Left lung (tissue), 10 donors: ENCODE results near the gene ZNF407. TPM values are rescaled to one million over a fixed set of nuclear protein-coding genes. Genes with fewer than 3 reads are reported as not detected.

ENCODE experiments used
- ATAC-seq: fragments of 200-7000 bp; cut with Tn5 transposase; one replicate; pipeline ENCODE4 v1.9.1; 2020; ENCODE audit warnings: moderate library complexity
- DNase-seq, 4 donors: peaks; one replicate each; pipeline ENCODE4 v3.0.0-alpha.2; 2013 to 2020
- H3K27ac ChIP-seq, 2 donors: fragments of 200-600 bp; sonication (generic) in 1 of 2; one replicate each; pipeline versions ENCODE4 v1.5.0 to v1.8.0; 2020 to 2021
- H3K27me3 ChIP-seq, 2 donors: fragments of 200-600 bp; sonication (generic) in 1 of 2; one replicate each; pipeline versions ENCODE4 v1.5.0 to v1.8.0; 2020 to 2021
- H3K36me3 ChIP-seq, 2 donors: fragments of 200-600 bp; sonication (generic) in 1 of 2; one replicate each; pipeline versions ENCODE4 v1.5.0 to v1.8.0; 2020 to 2021
- H3K4me1 ChIP-seq, 2 donors: fragments of 200-600 bp; one replicate each; pipeline ENCODE4 v1.8.0; 2021
- H3K4me3 ChIP-seq, 2 donors: fragments of 200-600 bp; sonication (generic) in 1 of 2; one replicate each; pipeline versions ENCODE4 v1.5.0 to v1.8.0; 2020 to 2021; ENCODE audit warnings: mild to moderate bottlenecking in 1 of 2
- H3K9me3 ChIP-seq, 2 donors: fragments of 200-600 bp; sonication (generic) in 1 of 2; one replicate each; pipeline versions ENCODE4 v1.5.0 to v1.8.0; 2020 to 2021
- intact Hi-C, 2 donors: fragments of 100-400 bp; cut with DNase I; formaldehyde crosslinking; loops; one replicate each; pipeline versions ENCODE4 v1.11.2 to v1.14.2; 2022
- polyA plus RNA-seq, 6 donors: library from polyadenylated mRNA; unstranded; fragments of 120-200 nt; gene quantifications; one replicate each; pipeline ENCODE4 v1.2.1, GENCODE V29; 2013; ENCODE audit not compliant: insufficient read length in 6 of 6
- total RNA-seq, 2 donors: library from RNA; stranded (reverse); fragmentation: NEBNext Ultra II Directional; extraction: Animal tissue kit (Norgen Biotek cat#: 25700); gene quantifications; one replicate each; pipeline ENCODE4 v1.2.1, GENCODE V29; 2021
- TF ChIP-seq, protein P1 (sequence below), 2 donors: fragments of 200-600 bp; sonication (generic) in 1 of 2; IDR thresholded peaks; one replicate each; pipeline versions ENCODE4 v1.5.0 to v1.8.0; 2021; ENCODE audit warnings: antibody characterized with exemption in 2 of 2
- donor health status: DM: no; HTN: yes; CAD: no.
- donor health status: DM: no; HTN: no; CAD: no.

ZNF407 gene
- total and polyA plus RNA-seq, 8 donors = 10.3 to 16.7 (median 11.3) TPM

DNA sequence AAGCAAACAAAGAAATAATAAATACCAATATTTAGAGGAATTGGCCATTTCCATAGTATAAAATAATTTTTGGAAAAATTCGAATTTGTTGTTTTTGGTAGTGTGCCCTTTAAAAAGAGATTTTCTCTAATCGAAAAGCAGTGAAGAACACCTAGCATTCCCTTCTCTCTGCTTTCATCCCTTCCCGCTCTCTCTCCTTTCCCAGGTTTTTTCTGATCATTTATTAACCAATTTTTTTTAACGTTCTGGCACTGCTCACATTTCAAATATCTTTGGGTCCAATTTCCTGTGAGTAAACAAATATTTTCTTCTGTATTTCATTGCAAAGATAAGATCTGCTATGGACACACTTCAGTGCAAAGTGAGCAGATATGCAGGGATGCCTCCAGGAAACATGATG, 101.2 kb downstream of the ZNF407 start:
- Histone ChIP-seq H3K27me3 (no peaks in the 10 kb centered on the region), H3K4me3 (no peak overlapping the region), H3K36me3 (no peaks in the 10 kb centered on the region), H3K4me1 (no peaks in the 10 kb centered on the region), H3K27ac (no peak overlapping the region), H3K9me3 (no peaks in the 10 kb centered on the region)
- no peak for DNase-seq
- intact Hi-C loops = no loop called here
- TF ChIP-seq, protein P1, sequence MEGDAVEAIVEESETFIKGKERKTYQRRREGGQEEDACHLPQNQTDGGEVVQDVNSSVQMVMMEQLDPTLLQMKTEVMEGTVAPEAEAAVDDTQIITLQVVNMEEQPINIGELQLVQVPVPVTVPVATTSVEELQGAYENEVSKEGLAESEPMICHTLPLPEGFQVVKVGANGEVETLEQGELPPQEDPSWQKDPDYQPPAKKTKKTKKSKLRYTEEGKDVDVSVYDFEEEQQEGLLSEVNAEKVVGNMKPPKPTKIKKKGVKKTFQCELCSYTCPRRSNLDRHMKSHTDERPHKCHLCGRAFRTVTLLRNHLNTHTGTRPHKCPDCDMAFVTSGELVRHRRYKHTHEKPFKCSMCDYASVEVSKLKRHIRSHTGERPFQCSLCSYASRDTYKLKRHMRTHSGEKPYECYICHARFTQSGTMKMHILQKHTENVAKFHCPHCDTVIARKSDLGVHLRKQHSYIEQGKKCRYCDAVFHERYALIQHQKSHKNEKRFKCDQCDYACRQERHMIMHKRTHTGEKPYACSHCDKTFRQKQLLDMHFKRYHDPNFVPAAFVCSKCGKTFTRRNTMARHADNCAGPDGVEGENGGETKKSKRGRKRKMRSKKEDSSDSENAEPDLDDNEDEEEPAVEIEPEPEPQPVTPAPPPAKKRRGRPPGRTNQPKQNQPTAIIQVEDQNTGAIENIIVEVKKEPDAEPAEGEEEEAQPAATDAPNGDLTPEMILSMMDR (IDR thresholded peaks at IDR 0.05) = no peak
- ATAC-seq = no peak

DNA sequence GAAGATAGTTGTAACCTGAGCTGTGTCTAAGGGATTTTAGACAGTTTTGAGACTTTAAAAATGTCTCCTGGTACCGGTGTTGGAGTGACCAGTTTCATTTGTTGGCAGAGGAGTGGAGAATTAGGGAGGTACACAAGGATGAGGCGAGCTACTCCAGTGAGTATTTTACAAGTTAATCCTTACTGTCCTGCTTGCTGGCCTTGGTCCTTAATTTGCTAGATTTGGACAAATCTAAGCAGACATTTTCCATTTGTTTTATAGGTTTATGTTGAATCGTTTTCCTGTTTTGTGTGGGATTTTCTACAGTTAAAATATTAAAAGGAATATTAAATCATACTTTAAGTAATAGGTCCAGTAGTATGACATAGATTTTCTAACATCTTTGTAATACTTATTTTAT, 101.8 kb downstream of the ZNF407 start:
- DNase-seq (no peak), ATAC-seq (no peak)
- H3K4me1 ChIP-seq = no peaks in the 10 kb centered on the region
- no peaks in the 10 kb centered on the region for H3K27me3 ChIP-seq
- TF ChIP-seq, protein P1 (IDR thresholded peaks at IDR 0.05) = no peak
- no peak overlapping the region for H3K4me3 ChIP-seq
- H3K9me3 ChIP-seq = no peaks in the 10 kb centered on the region
- H3K27ac ChIP-seq = no peak overlapping the region
- intact Hi-C loops = no loop called here
- no peaks in the 10 kb centered on the region for H3K36me3 ChIP-seq

DNA sequence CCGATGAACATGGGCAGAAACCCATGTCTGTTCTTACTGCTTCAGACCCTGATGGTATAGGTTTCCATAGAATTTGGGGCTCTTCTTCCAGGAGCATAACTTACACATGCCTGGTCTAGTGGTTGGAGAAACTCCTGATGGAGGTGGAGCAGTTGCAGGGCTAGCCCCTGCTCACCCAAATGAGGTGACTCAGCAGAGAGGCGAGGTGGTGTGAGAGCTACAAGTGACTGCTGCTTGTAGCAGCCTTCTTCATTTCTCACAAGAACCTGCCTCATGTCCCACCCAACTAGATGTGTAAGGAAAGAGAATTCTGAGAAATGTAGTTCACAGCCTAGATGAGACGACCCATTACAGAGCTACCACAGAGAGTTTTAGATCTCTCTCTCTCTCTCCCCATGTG, 105.3 kb downstream of the ZNF407 start:
- Histone ChIP-seq H3K27ac (no peak overlapping the region), H3K27me3 (no peaks in the 10 kb centered on the region), H3K9me3 (no peaks in the 10 kb centered on the region), H3K36me3 (peaks cover 0 to 3% of the 10 kb centered on the region in 2 donors), H3K4me1 (no peaks in the 10 kb centered on the region), H3K4me3 (no peak overlapping the region)
- TF ChIP-seq, protein P1 (IDR thresholded peaks at IDR 0.05) = no peak
- no peak for ATAC-seq
- intact Hi-C loops = no loop called here
- DNase-seq = no peak

DNA sequence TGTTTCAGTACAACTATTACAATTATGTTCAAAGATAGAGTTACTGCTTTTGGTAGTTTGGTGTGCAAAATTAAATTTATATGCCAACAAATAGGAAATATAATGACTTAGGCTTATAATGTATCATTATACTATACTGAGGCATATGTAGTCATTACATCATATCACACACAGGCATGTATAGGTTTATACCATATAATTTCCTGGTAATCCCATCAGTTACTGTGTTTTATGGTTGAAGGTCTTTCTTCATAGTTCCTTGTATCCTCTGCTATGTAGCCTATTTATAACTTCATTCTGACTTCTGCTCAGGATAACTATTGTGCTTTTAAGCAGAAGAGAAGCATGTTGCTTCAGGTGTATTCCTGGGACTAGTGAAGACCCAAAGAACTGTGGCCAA, 110.5 kb downstream of the ZNF407 start:
- no peak overlapping the region for H3K4me3 ChIP-seq
- TF ChIP-seq, protein P1 (IDR thresholded peaks at IDR 0.05) = no peak
- intact Hi-C loops = no loop called here
- no peak overlapping the region for H3K27ac ChIP-seq
- no peaks in the 10 kb centered on the region for H3K27me3 ChIP-seq
- no peaks in the 10 kb centered on the region for H3K4me1 ChIP-seq
- H3K9me3 ChIP-seq = no peaks in the 10 kb centered on the region
- no peak for ATAC-seq
- DNase-seq = no peak
- H3K36me3 ChIP-seq = peaks cover 0 to 3% of the 10 kb centered on the region in 2 donors

DNA sequence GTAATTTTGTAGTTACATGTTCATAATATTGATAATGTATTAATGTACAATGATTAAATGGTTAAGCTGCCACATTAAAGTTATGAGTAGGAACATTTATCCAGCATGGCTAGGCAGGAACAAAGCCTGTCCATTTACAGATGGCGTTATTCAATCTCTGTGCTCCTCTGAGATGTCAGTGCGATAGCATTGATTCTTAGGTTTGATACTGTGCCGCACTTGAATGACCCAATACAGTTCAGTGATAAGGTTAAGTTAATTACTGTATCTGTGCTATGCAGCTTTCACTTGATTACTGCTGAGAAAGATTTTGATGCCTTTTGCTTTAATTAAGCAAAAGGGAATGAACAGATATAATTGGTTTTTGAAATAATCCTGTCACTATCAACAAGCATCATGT, 111.8 kb downstream of the ZNF407 start:
- ATAC-seq = no peak
- TF ChIP-seq, protein P1 (IDR thresholded peaks at IDR 0.05) = no peak

More for the DNA sequence above, 111.8 kb downstream of the ZNF407 start:
- Histone ChIP-seq H3K27me3 (no peaks in the 10 kb centered on the region), H3K9me3 (no peaks in the 10 kb centered on the region), H3K4me3 (no peak overlapping the region), H3K36me3 (peaks cover 0 to 3% of the 10 kb centered on the region in 2 donors), H3K4me1 (no peaks in the 10 kb centered on the region), H3K27ac (no peak overlapping the region)
- intact Hi-C loops = no loop called here
- DNase-seq = no peak
